ENCODE measurements around the gene FMO2.
A peak's percentile ranks its signal among the peaks of the same experiment; 100 is the strongest.

The FMO2 gene

DNA sequence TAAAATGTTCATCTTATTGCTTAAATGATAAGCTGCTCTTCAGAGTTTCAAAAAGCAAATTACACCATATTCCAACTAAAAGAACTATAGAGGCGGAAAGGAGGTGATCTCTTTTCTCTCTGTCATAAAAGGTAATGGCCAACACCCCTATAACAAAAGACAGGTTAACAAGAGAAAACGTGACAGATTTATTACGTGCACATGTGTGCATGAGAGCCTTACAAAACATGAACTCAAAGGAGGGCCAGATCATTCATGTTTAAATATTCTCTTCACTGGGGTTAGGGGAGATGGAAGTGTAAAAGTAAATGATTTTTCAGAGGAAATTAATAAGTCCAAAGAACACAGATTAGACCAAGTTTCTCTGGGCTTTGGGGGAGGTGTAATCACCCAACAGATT, 26.5 kb upstream of the FMO2 start:
- DNase-seq (ENCODE audit: low read depth in 2 of 2): no peak
- H3K4me3 ChIP-seq (replicated peaks in 1 of 2; ENCODE audit: low read depth in 2 of 2, low read length in 2 of 2): no peak overlapping the region
- TF ChIP-seq, protein P1, sequence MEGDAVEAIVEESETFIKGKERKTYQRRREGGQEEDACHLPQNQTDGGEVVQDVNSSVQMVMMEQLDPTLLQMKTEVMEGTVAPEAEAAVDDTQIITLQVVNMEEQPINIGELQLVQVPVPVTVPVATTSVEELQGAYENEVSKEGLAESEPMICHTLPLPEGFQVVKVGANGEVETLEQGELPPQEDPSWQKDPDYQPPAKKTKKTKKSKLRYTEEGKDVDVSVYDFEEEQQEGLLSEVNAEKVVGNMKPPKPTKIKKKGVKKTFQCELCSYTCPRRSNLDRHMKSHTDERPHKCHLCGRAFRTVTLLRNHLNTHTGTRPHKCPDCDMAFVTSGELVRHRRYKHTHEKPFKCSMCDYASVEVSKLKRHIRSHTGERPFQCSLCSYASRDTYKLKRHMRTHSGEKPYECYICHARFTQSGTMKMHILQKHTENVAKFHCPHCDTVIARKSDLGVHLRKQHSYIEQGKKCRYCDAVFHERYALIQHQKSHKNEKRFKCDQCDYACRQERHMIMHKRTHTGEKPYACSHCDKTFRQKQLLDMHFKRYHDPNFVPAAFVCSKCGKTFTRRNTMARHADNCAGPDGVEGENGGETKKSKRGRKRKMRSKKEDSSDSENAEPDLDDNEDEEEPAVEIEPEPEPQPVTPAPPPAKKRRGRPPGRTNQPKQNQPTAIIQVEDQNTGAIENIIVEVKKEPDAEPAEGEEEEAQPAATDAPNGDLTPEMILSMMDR (IDR thresholded peaks at IDR 0.05; ENCODE audit: low read depth, low read length): no peak

- TF ChIP-seq, protein P1 (IDR thresholded peaks at IDR 0.05; ENCODE audit: low read depth, low read length): no peak
- no peak for DNase-seq (ENCODE audit: low read depth in 2 of 2)
- no peak overlapping the region for H3K4me3 ChIP-seq (replicated peaks in 1 of 2; ENCODE audit: low read depth in 2 of 2, low read length in 2 of 2)
These were observed 26.0 kb upstream of the FMO2 start for GRCh38 chr1:171159148-171159547.

DNA sequence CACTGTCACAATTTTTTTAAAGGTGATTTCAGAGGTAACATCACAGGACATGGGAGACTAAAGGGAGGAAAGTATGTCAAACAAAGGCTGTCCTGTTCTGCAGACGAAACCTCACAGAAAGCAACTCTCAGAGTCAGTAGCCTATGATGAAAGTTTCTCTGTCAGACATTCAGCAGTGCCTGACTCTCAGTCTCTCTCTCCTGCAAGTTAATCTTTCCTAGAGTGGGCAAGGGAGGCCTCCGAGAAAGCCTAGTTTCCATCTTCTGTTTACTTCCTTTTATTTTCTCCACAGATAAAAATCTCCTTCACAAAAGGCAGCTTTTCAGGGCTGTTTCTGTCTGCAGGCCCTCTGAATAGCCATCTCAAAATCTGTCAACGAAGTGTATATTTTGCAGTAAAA, 24.9 kb upstream of the FMO2 start:
- TF ChIP-seq, protein P1 (IDR thresholded peaks at IDR 0.05; ENCODE audit: low read depth, low read length): no peak
- no peak overlapping the region for H3K4me3 ChIP-seq (replicated peaks in 1 of 2; ENCODE audit: low read depth in 2 of 2, low read length in 2 of 2)
- DNase-seq (ENCODE audit: low read depth in 2 of 2): no peak

DNA sequence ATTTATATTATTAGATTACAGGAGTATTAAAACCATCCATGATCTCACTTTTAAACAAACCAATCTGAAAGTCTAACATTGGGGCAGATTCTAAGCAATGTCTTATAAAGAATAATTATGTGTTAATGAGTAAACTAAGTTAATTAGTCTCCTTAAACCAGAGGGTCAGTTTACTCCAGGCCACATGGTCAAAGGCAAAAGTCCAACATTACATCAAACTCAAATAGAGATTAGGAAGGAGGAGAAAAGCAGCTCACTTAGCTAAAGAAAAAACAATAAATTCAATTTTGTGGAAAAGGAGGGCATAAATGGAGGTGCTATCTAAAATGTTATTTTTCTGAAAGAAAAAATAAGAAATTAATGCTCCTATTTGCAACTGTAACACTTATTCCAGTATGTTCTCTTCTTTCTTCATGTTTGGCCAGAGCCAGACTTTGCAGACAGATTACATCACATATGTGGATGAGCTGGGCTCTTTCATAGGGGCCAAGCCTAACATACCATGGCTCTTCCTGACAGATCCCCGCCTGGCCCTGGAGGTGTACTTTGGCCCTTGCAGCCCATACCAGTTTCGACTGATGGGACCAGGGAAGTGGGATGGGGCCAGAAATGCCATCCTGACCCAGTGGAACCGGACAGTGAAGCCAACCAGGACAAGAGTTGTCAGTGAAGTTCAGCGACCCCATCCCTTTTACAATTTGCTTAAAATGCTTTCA, 24.3 kb upstream of the FMO2 start:
- TF ChIP-seq, protein P1 (IDR thresholded peaks at IDR 0.05; ENCODE audit: low read depth, low read length): no peak
- H3K4me3 ChIP-seq (replicated peaks in 1 of 2; ENCODE audit: low read depth in 2 of 2, low read length in 2 of 2): no peak overlapping the region
- peak; percentile 34 to 42 for DNase-seq (ENCODE audit: low read depth in 2 of 2)

- H3K4me3 ChIP-seq (replicated peaks in 1 of 2; ENCODE audit: low read depth in 2 of 2, low read length in 2 of 2): no peak overlapping the region
- peak in 1 of 2 donors; percentile 66 for DNase-seq (ENCODE audit: low read depth in 2 of 2)
- TF ChIP-seq, protein P1 (IDR thresholded peaks at IDR 0.05; ENCODE audit: low read depth, low read length): no peak
These were observed 23.7 kb upstream of the FMO2 start for GRCh38 chr1:171161431-171161830.

GRCh38 chr1:171166361-171166760, 18.7 kb upstream of the FMO2 start:
- no peak overlapping the region for H3K4me3 ChIP-seq (replicated peaks in 1 of 2; ENCODE audit: low read depth in 2 of 2, low read length in 2 of 2)
- TF ChIP-seq, protein P1 (IDR thresholded peaks at IDR 0.05; ENCODE audit: low read depth, low read length): no peak
- DNase-seq (ENCODE audit: low read depth in 2 of 2): no peak

- TF ChIP-seq, protein P1 (IDR thresholded peaks at IDR 0.05; ENCODE audit: low read depth, low read length): no peak
- no peak overlapping the region for H3K4me3 ChIP-seq (replicated peaks in 1 of 2; ENCODE audit: low read depth in 2 of 2, low read length in 2 of 2)
- DNase-seq (ENCODE audit: low read depth in 2 of 2): no peak
These were observed 17.3 kb upstream of the FMO2 start for GRCh38 chr1:171167785-171168184.

Data from cardiac fibroblast (primary cell).